WTC11 (cell line): ENCODE data around the gene SLC2A5. TPM values are rescaled to one million over a fixed set of nuclear protein-coding genes. Genes with fewer than 3 reads are reported as not detected.

Experiments used
- ATAC-seq: fragments of 200-7000 bp; cut with Tn5 transposase; 2 replicates; pipeline ENCODE4 v1.10.0; 2021; ENCODE audit warnings: mild to moderate bottlenecking, moderate library complexity
- CTCF ChIA-PET: fragments of 300-600 bp; sonication (Branson Sonifier 250); formaldehyde crosslinking; loops from one replicate; lab custom pipeline; 2021; ENCODE audit warnings: antibody characterized with exemption; lab: Charles Lee
- POLR2A ChIA-PET: fragments of 350-600 bp; sonication (Branson Sonifier 250); formaldehyde crosslinking; loops from one replicate; lab custom pipeline; 2021; ENCODE audit warnings: antibody characterized with exemption; lab: Charles Lee
- DNase-seq: peaks from one replicate; pipeline ENCODE4 v3.0.0; 2021; ENCODE audit warnings: low spot score
- H3K27ac Mint-ChIP-seq: 2 replicates; pipeline ENCODE4 v1.8.0; 2021; ENCODE audit warnings: mixed read lengths
- H3K27me3 Mint-ChIP-seq: 2 replicates; pipeline ENCODE4 v1.8.0; 2021; ENCODE audit warnings: low read depth, mild to moderate bottlenecking, moderate library complexity, mixed read lengths
- H3K36me3 Mint-ChIP-seq: 2 replicates; pipeline ENCODE4 v1.8.0; 2021; ENCODE audit warnings: mixed read lengths
- H3K4me1 Mint-ChIP-seq: 2 replicates; pipeline ENCODE4 v1.8.0; 2022; ENCODE audit warnings: mixed read lengths
- H3K4me3 Mint-ChIP-seq: 2 replicates; pipeline ENCODE4 v1.8.0; 2021; ENCODE audit warnings: mild to moderate bottlenecking, moderate library complexity, mixed read lengths
- H3K9me3 Mint-ChIP-seq: 2 replicates; pipeline ENCODE4 v1.8.0; 2021; ENCODE audit warnings: mixed read lengths
- ATF1 ChIP-seq: sonication (generic); formaldehyde crosslinking; IDR thresholded peaks from 2 replicates; pipeline ENCODE4 v1.8.1; 2023; ENCODE audit warnings: mild to moderate bottlenecking, moderate library complexity, missing genetic modification reagents
- CREM ChIP-seq: sonication (generic); formaldehyde crosslinking; IDR thresholded peaks from 2 replicates; pipeline ENCODE4 v1.8.1; 2022; ENCODE audit warnings: mild to moderate bottlenecking, missing genetic modification reagents, moderate library complexity
- EMX1 ChIP-seq: fragments of 250-450 bp; sonication (Bioruptor Pico); IDR thresholded peaks from 2 replicates; pipeline ENCODE4 v1.8.0; 2021; ENCODE audit warnings: mild to moderate bottlenecking
- KAT7 ChIP-seq: sonication (generic); formaldehyde crosslinking; IDR thresholded peaks from 2 replicates; pipeline ENCODE4 v1.8.1; 2023; ENCODE audit warnings: missing genetic modification reagents, mild to moderate bottlenecking, borderline replicate concordance
- NFYB ChIP-seq: sonication (generic); formaldehyde crosslinking; conservative IDR thresholded peaks from 2 replicates; pipeline ENCODE4 v1.8.0; 2022; ENCODE audit warnings: low read depth, missing genetic modification reagents
- NR2C2 ChIP-seq: sonication (generic); formaldehyde crosslinking; IDR thresholded peaks from 2 replicates; pipeline ENCODE4 v1.8.0; 2022; ENCODE audit warnings: mild to moderate bottlenecking, missing genetic modification reagents
- OVOL2 ChIP-seq: fragments of 250-450 bp; sonication (Bioruptor Pico); IDR thresholded peaks from 2 replicates; pipeline ENCODE4 v1.9.0; 2021; ENCODE audit warnings: mild to moderate bottlenecking, borderline replicate concordance
- SP1 ChIP-seq: sonication (generic); formaldehyde crosslinking; conservative IDR thresholded peaks from 2 replicates; pipeline ENCODE4 v1.8.1; 2022; ENCODE audit warnings: missing genetic modification reagents
- TP53 ChIP-seq: sonication (generic); formaldehyde crosslinking; IDR thresholded peaks from 2 replicates; pipeline ENCODE4 v1.8.1; 2023; ENCODE audit warnings: mild to moderate bottlenecking, missing genetic modification reagents
- total RNA-seq: library from RNA; stranded (reverse); gene quantifications from 3 replicates; pipeline ENCODE4 v1.2.3, GENCODE V29; 2021
- TF ChIP-seq, protein P1 (sequence below): sonication (generic); formaldehyde crosslinking; IDR thresholded peaks from 2 replicates; pipeline ENCODE4 v1.8.0; 2023; ENCODE audit warnings: mild to moderate bottlenecking, missing genetic modification reagents
- TF ChIP-seq, protein P2 (sequence below): fragments of 250-450 bp; sonication (Bioruptor Pico); IDR thresholded peaks from 2 replicates; pipeline ENCODE4 v2.1.2; 2022; ENCODE audit warnings: mild to moderate bottlenecking, moderate library complexity
- TF ChIP-seq, protein P3 (sequence below): sonication (generic); formaldehyde crosslinking; IDR thresholded peaks from 2 replicates; pipeline ENCODE4 v1.8.1; 2023; ENCODE audit warnings: mild to moderate bottlenecking, missing genetic modification reagents, moderate library complexity
- TF ChIP-seq, protein P4 (sequence below): sonication (generic); formaldehyde crosslinking; IDR thresholded peaks from 2 replicates; pipeline ENCODE4 v1.8.1; 2023; ENCODE audit warnings: mild to moderate bottlenecking, missing genetic modification reagents, borderline replicate concordance
- TF ChIP-seq, protein P5 (sequence below): fragments of 250-450 bp; sonication (Bioruptor Pico); IDR thresholded peaks from 2 replicates; pipeline ENCODE4 v1.9.0; 2021; ENCODE audit warnings: mild to moderate bottlenecking
- TF ChIP-seq, protein P6 (sequence below): sonication (generic); formaldehyde crosslinking; IDR thresholded peaks from 2 replicates; pipeline ENCODE4 v1.8.0; 2022; ENCODE audit warnings: missing genetic modification reagents
- TF ChIP-seq, protein P7 (sequence below): sonication (generic); formaldehyde crosslinking; IDR thresholded peaks from 2 replicates; pipeline ENCODE4 v1.8.0; 2022; ENCODE audit warnings: mild to moderate bottlenecking, missing genetic modification reagents

SLC2A5 gene
- total RNA-seq, 1 experiment from 2014 or later = 0.04 TPM

DNA sequence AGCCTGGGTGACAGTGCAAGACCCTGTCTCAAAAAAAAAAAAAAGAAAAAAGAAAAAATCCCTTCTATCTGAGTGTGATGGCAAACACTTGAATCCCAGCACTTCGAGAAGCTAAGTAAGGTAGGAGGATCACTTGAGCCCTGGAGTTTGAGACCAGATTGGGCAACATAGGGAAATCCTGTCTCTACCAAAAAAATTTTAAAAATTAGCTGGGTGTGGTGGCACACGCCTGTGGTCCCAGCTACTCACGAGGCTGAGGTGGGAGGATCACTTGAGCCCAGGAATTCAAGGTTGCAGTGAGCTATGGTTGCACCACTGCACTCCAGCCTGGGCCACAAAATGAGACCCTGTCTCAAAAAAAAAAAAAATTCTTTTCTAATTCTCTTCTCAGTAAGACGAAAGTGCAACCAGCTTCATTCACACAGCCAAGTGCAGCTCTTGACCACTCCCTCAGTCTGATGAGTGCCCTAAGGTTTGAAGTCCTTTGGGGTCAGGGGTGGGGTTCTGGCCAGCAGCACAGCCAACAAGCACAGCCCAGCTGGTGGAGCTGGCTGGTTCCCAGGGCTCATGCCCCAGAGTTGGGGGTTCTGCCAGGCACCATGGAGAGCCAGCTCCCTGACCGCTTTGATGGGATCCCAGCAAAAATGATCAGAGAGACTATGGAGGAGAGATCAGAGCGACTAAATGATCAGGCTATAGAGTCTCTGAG, 8.0 kb downstream of the SLC2A5 start:
- Mint-ChIP-seq H3K27me3 (no peaks in the 10 kb centered on the region), H3K9me3 (peaks cover 4% of the 10 kb centered on the region; the same call in 1 of the 2 replicates), H3K4me3 (no peak overlapping the region), H3K36me3 (no peaks in the 10 kb centered on the region), H3K27ac (no peak overlapping the region), H3K4me1 (peaks cover 13% of the 10 kb centered on the region)
- TF ChIP-seq, protein P1, sequence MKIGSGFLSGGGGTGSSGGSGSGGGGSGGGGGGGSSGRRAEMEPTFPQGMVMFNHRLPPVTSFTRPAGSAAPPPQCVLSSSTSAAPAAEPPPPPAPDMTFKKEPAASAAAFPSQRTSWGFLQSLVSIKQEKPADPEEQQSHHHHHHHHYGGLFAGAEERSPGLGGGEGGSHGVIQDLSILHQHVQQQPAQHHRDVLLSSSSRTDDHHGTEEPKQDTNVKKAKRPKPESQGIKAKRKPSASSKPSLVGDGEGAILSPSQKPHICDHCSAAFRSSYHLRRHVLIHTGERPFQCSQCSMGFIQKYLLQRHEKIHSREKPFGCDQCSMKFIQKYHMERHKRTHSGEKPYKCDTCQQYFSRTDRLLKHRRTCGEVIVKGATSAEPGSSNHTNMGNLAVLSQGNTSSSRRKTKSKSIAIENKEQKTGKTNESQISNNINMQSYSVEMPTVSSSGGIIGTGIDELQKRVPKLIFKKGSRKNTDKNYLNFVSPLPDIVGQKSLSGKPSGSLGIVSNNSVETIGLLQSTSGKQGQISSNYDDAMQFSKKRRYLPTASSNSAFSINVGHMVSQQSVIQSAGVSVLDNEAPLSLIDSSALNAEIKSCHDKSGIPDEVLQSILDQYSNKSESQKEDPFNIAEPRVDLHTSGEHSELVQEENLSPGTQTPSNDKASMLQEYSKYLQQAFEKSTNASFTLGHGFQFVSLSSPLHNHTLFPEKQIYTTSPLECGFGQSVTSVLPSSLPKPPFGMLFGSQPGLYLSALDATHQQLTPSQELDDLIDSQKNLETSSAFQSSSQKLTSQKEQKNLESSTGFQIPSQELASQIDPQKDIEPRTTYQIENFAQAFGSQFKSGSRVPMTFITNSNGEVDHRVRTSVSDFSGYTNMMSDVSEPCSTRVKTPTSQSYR (CRISPR knock-in tag) = no peak
- no peak for TF ChIP-seq CREM
- TF ChIP-seq, protein P2, sequence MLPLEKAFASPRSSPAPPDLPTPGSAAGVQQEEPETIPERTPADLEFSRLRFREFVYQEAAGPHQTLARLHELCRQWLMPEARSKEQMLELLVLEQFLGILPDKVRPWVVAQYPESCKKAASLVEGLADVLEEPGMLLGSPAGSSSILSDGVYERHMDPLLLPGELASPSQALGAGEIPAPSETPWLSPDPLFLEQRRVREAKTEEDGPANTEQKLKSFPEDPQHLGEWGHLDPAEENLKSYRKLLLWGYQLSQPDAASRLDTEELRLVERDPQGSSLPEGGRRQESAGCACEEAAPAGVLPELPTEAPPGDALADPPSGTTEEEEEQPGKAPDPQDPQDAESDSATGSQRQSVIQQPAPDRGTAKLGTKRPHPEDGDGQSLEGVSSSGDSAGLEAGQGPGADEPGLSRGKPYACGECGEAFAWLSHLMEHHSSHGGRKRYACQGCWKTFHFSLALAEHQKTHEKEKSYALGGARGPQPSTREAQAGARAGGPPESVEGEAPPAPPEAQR = no peak
- no peak for TF ChIP-seq SP1
- no peak for TF ChIP-seq EMX1 (CRISPR knock-in tag)
- no peak for TF ChIP-seq OVOL2 (CRISPR knock-in tag)
- TF ChIP-seq, protein P3, sequence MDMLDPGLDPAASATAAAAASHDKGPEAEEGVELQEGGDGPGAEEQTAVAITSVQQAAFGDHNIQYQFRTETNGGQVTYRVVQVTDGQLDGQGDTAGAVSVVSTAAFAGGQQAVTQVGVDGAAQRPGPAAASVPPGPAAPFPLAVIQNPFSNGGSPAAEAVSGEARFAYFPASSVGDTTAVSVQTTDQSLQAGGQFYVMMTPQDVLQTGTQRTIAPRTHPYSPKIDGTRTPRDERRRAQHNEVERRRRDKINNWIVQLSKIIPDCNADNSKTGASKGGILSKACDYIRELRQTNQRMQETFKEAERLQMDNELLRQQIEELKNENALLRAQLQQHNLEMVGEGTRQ (CRISPR knock-in tag) = no peak
- no peak for TF ChIP-seq TP53
- TF ChIP-seq, protein P4, sequence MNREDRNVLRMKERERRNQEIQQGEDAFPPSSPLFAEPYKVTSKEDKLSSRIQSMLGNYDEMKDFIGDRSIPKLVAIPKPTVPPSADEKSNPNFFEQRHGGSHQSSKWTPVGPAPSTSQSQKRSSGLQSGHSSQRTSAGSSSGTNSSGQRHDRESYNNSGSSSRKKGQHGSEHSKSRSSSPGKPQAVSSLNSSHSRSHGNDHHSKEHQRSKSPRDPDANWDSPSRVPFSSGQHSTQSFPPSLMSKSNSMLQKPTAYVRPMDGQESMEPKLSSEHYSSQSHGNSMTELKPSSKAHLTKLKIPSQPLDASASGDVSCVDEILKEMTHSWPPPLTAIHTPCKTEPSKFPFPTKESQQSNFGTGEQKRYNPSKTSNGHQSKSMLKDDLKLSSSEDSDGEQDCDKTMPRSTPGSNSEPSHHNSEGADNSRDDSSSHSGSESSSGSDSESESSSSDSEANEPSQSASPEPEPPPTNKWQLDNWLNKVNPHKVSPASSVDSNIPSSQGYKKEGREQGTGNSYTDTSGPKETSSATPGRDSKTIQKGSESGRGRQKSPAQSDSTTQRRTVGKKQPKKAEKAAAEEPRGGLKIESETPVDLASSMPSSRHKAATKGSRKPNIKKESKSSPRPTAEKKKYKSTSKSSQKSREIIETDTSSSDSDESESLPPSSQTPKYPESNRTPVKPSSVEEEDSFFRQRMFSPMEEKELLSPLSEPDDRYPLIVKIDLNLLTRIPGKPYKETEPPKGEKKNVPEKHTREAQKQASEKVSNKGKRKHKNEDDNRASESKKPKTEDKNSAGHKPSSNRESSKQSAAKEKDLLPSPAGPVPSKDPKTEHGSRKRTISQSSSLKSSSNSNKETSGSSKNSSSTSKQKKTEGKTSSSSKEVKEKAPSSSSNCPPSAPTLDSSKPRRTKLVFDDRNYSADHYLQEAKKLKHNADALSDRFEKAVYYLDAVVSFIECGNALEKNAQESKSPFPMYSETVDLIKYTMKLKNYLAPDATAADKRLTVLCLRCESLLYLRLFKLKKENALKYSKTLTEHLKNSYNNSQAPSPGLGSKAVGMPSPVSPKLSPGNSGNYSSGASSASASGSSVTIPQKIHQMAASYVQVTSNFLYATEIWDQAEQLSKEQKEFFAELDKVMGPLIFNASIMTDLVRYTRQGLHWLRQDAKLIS (CRISPR knock-in tag) = no peak
- TF ChIP-seq NFYB = no peak
- no peak for TF ChIP-seq NR2C2
- TF ChIP-seq, protein P5, sequence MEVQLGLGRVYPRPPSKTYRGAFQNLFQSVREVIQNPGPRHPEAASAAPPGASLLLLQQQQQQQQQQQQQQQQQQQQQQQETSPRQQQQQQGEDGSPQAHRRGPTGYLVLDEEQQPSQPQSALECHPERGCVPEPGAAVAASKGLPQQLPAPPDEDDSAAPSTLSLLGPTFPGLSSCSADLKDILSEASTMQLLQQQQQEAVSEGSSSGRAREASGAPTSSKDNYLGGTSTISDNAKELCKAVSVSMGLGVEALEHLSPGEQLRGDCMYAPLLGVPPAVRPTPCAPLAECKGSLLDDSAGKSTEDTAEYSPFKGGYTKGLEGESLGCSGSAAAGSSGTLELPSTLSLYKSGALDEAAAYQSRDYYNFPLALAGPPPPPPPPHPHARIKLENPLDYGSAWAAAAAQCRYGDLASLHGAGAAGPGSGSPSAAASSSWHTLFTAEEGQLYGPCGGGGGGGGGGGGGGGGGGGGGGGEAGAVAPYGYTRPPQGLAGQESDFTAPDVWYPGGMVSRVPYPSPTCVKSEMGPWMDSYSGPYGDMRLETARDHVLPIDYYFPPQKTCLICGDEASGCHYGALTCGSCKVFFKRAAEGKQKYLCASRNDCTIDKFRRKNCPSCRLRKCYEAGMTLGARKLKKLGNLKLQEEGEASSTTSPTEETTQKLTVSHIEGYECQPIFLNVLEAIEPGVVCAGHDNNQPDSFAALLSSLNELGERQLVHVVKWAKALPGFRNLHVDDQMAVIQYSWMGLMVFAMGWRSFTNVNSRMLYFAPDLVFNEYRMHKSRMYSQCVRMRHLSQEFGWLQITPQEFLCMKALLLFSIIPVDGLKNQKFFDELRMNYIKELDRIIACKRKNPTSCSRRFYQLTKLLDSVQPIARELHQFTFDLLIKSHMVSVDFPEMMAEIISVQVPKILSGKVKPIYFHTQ (CRISPR knock-in tag) = no peak
- TF ChIP-seq, protein P6, sequence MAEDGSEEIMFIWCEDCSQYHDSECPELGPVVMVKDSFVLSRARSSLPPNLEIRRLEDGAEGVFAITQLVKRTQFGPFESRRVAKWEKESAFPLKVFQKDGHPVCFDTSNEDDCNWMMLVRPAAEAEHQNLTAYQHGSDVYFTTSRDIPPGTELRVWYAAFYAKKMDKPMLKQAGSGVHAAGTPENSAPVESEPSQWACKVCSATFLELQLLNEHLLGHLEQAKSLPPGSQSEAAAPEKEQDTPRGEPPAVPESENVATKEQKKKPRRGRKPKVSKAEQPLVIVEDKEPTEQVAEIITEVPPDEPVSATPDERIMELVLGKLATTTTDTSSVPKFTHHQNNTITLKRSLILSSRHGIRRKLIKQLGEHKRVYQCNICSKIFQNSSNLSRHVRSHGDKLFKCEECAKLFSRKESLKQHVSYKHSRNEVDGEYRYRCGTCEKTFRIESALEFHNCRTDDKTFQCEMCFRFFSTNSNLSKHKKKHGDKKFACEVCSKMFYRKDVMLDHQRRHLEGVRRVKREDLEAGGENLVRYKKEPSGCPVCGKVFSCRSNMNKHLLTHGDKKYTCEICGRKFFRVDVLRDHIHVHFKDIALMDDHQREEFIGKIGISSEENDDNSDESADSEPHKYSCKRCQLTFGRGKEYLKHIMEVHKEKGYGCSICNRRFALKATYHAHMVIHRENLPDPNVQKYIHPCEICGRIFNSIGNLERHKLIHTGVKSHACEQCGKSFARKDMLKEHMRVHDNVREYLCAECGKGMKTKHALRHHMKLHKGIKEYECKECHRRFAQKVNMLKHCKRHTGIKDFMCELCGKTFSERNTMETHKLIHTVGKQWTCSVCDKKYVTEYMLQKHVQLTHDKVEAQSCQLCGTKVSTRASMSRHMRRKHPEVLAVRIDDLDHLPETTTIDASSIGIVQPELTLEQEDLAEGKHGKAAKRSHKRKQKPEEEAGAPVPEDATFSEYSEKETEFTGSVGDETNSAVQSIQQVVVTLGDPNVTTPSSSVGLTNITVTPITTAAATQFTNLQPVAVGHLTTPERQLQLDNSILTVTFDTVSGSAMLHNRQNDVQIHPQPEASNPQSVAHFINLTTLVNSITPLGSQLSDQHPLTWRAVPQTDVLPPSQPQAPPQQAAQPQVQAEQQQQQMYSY (CRISPR knock-in tag) = no peak
- no peak for TF ChIP-seq KAT7 (CRISPR knock-in tag)
- TF ChIP-seq, protein P7, sequence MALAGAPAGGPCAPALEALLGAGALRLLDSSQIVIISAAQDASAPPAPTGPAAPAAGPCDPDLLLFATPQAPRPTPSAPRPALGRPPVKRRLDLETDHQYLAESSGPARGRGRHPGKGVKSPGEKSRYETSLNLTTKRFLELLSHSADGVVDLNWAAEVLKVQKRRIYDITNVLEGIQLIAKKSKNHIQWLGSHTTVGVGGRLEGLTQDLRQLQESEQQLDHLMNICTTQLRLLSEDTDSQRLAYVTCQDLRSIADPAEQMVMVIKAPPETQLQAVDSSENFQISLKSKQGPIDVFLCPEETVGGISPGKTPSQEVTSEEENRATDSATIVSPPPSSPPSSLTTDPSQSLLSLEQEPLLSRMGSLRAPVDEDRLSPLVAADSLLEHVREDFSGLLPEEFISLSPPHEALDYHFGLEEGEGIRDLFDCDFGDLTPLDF (CRISPR knock-in tag) = no peak
- no peak for TF ChIP-seq ATF1 (CRISPR knock-in tag)
- ATAC-seq = no peak
- DNase-seq = no peak
- ChIA-PET CTCF (interaction anchor here (1.1 to 1.8 kb wide), 3 partner anchors 40 to 98 kb away, joined by 4 to 9 read pairs (median 4); no protein-coding TSS in a partner anchor), POLR2A (no interaction called here)
